Measurements from ENCODE around the gene PAQR7. TPM values are rescaled to one million over a fixed set of nuclear protein-coding genes. Genes with fewer than 3 reads are reported as not detected.

PAQR7 gene
- total RNA-seq, 2 donors from 2014 or later: 3.0 to 4.4 TPM

- H3K27ac ChIP-seq: peak within 1 kb of the TSS in 3 of 4 donors; percentile 40 to 86 (median 80)
- peak within 1 kb of the TSS; percentile 5 to 31 for H3K4me3 ChIP-seq
- intact Hi-C loops (cut with DNase I): no loop called here
- no peaks in the 10 kb centered on the region for H3K9me3 ChIP-seq
- peaks cover 14% of the 10 kb centered on the region for H3K4me1 ChIP-seq
- 2 to 4% methylated on average over 49 to 76 of the region's 77 CpGs for WGBS, 2 donors
- ATAC-seq (peak; percentile 96), DNase-seq (peak; percentile 86 to 90 (median 88))
- H3K36me3 ChIP-seq (replicated peaks in 1 of 2; ENCODE audit: insufficient read depth in 1 of 2, low read depth in 2 of 2): no peaks in the 10 kb centered on the region
- peak in 1 of 7 experiments; percentile 2 for TF ChIP-seq CTCF (IDR thresholded peaks at IDR 0.05)
- peak; percentile 22 to 83 (median 80) for TF ChIP-seq POLR2A (IDR thresholded peaks at IDR 0.05)
- no peaks in the 10 kb centered on the region for H3K27me3 ChIP-seq
Observed at GRCh38 chr1:25858906-25859789, 16.4 kb downstream of the PAQR7 start, which contains the start of gene AUNIP. Gene AUNIP (minus strand): TSS chr1:25859457. CDS start chr1:25859357, 100 bp downstream.

GRCh38 chr1:25858494-25858893 is 17.0 kb downstream of the PAQR7 start:
- Histone ChIP-seq H3K27me3 (no peaks in the 10 kb centered on the region), H3K27ac (no peak overlapping the region), H3K4me1 (peaks cover 14% of the 10 kb centered on the region), H3K4me3 (no peak overlapping the region), H3K36me3 (replicated peaks in 1 of 2; ENCODE audit: insufficient read depth in 1 of 2, low read depth in 2 of 2) (no peaks in the 10 kb centered on the region), H3K9me3 (no peaks in the 10 kb centered on the region)
- WGBS, 2 donors: 43% methylated on average over 7 of the region's 7 CpGs
- ATAC-seq (no peak), DNase-seq (no peak)
- intact Hi-C loops (cut with DNase I): no loop called here
- TF ChIP-seq CTCF (IDR thresholded peaks at IDR 0.05) (no peak), POLR2A (IDR thresholded peaks at IDR 0.05) (no peak)

GRCh38 chr1:25856856-25857255 is 18.7 kb downstream of the PAQR7 start:
- no peaks in the 10 kb centered on the region for H3K36me3 ChIP-seq (replicated peaks in 1 of 2; ENCODE audit: insufficient read depth in 1 of 2, low read depth in 2 of 2)
- H3K27me3 ChIP-seq: no peaks in the 10 kb centered on the region
- no peak for DNase-seq
- no peak for TF ChIP-seq CTCF (IDR thresholded peaks at IDR 0.05)
- TF ChIP-seq POLR2A (IDR thresholded peaks at IDR 0.05): no peak
- H3K9me3 ChIP-seq: no peaks in the 10 kb centered on the region
- ATAC-seq: no peak
- intact Hi-C loops (cut with DNase I): no loop called here
- H3K27ac ChIP-seq: no peak overlapping the region
- no peak overlapping the region for H3K4me3 ChIP-seq
- WGBS, 2 donors: 86 to 89% methylated on average over 11 of the region's 11 CpGs
- H3K4me1 ChIP-seq: peaks cover 14% of the 10 kb centered on the region

GRCh38 chr1:25854554-25854953 is 21.0 kb downstream of the PAQR7 start:
- Histone ChIP-seq H3K27me3 (no peaks in the 10 kb centered on the region), H3K36me3 (replicated peaks in 1 of 2; ENCODE audit: insufficient read depth in 1 of 2, low read depth in 2 of 2) (no peaks in the 10 kb centered on the region), H3K9me3 (no peaks in the 10 kb centered on the region), H3K4me1 (peaks cover 7% of the 10 kb centered on the region), H3K4me3 (no peak overlapping the region), H3K27ac (no peak overlapping the region)
- DNase-seq: no peak
- 90 to 94% methylated on average over 2 of the region's 2 CpGs for WGBS, 2 donors
- ATAC-seq: no peak
- no peak for TF ChIP-seq CTCF (IDR thresholded peaks at IDR 0.05)
- TF ChIP-seq POLR2A (IDR thresholded peaks at IDR 0.05): no peak
- intact Hi-C loops (cut with DNase I): no loop called here
